GM23338 (cell line): Measurements from ENCODE around the gene IL6R.

Source experiments
- CREB1 ChIP-seq: fragments of 250-450 bp; sonication (Bioruptor Pico); IDR thresholded peaks from 2 replicates; pipeline ENCODE4 v1.5.0; 2020; ENCODE audit warnings: low read depth, mild to moderate bottlenecking, moderate library complexity
- CTCF ChIP-seq, 2 experiments: fragments of 200-600 bp in 1 of 2; sonication (generic) in 1 of 2; conservative IDR thresholded peaks; 2 replicates each; pipeline versions ENCODE4 v1.5.1 to v1.6.1; 2016 to 2017; ENCODE audit warnings: antibody characterized with exemption in 2 of 2, low read depth in 2 of 2, mild to moderate bottlenecking in 2 of 2, moderate library complexity in 1 of 2
- EZH2 ChIP-seq: fragments of 200-600 bp; sonication (generic); IDR thresholded peaks from one replicate; pipeline ENCODE4 v1.8.0; 2017; ENCODE audit warnings: antibody characterized with exemption, mild to moderate bottlenecking, low read depth; ENCODE audit not compliant: unreplicated experiment
- EZH2phosphoT487 ChIP-seq: fragments of 200-600 bp; sonication (generic); IDR thresholded peaks from one replicate; pipeline ENCODE4 v1.8.1; 2018; ENCODE audit warnings: antibody characterized with exemption; ENCODE audit not compliant: unreplicated experiment
- JUNB ChIP-seq: IDR thresholded peaks from one replicate; pipeline ENCODE4 v1.6.1; 2016; ENCODE audit warnings: antibody characterized with exemption; ENCODE audit not compliant: unreplicated experiment
- NANOG ChIP-seq: IDR thresholded peaks from 2 replicates; pipeline ENCODE4 v1.6.1; 2016; ENCODE audit warnings: antibody characterized with exemption, borderline replicate concordance
- POLR2AphosphoS5 ChIP-seq: IDR thresholded peaks from 2 replicates; pipeline ENCODE4 v1.6.1; 2016; ENCODE audit warnings: antibody characterized with exemption, low read depth
- STAT1 ChIP-seq: IDR thresholded peaks from one replicate; pipeline ENCODE4 v1.6.1; 2016; ENCODE audit warnings: antibody characterized with exemption; ENCODE audit not compliant: unreplicated experiment
- ZNF114 ChIP-seq: fragments of 250-450 bp; sonication (Bioruptor Pico); IDR thresholded peaks from 2 replicates; pipeline ENCODE4 v1.5.0; 2020; ENCODE audit warnings: mild to moderate bottlenecking, moderate library complexity
- ZNF331 ChIP-seq: fragments of 250-450 bp; sonication (Bioruptor Pico); IDR thresholded peaks from 2 replicates; pipeline ENCODE4 v1.5.0; 2020; ENCODE audit warnings: low read depth, mild to moderate bottlenecking, moderate library complexity
- TF ChIP-seq, protein P1 (sequence below): IDR thresholded peaks from one replicate; pipeline ENCODE4 v1.6.1; 2018; ENCODE audit warnings: antibody characterized with exemption; ENCODE audit not compliant: unreplicated experiment

GRCh38 chr1:154405747-154406571 is 816 bp downstream of the IL6R start:
- no peak for TF ChIP-seq POLR2AphosphoS5
- TF ChIP-seq CTCF (conservative IDR thresholded peaks at IDR 0.05; ENCODE audit: low read depth in 2 of 2): peak in 1 of 2 experiments; percentile 37; a peak in 2 of 4 replicates
- TF ChIP-seq CREB1: no peak
- TF ChIP-seq EZH2: peak; percentile 22
- TF ChIP-seq JUNB: no peak
- TF ChIP-seq, protein P1, sequence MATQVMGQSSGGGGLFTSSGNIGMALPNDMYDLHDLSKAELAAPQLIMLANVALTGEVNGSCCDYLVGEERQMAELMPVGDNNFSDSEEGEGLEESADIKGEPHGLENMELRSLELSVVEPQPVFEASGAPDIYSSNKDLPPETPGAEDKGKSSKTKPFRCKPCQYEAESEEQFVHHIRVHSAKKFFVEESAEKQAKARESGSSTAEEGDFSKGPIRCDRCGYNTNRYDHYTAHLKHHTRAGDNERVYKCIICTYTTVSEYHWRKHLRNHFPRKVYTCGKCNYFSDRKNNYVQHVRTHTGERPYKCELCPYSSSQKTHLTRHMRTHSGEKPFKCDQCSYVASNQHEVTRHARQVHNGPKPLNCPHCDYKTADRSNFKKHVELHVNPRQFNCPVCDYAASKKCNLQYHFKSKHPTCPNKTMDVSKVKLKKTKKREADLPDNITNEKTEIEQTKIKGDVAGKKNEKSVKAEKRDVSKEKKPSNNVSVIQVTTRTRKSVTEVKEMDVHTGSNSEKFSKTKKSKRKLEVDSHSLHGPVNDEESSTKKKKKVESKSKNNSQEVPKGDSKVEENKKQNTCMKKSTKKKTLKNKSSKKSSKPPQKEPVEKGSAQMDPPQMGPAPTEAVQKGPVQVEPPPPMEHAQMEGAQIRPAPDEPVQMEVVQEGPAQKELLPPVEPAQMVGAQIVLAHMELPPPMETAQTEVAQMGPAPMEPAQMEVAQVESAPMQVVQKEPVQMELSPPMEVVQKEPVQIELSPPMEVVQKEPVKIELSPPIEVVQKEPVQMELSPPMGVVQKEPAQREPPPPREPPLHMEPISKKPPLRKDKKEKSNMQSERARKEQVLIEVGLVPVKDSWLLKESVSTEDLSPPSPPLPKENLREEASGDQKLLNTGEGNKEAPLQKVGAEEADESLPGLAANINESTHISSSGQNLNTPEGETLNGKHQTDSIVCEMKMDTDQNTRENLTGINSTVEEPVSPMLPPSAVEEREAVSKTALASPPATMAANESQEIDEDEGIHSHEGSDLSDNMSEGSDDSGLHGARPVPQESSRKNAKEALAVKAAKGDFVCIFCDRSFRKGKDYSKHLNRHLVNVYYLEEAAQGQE: no peak
- TF ChIP-seq EZH2phosphoT487: no peak
- no peak for TF ChIP-seq NANOG
- no peak for TF ChIP-seq ZNF114 (CRISPR knock-in tag)
- TF ChIP-seq ZNF331 (CRISPR knock-in tag): no peak
- TF ChIP-seq STAT1: no peak
